Right lobe of liver (tissue), 4 donors: Measurements from ENCODE around the gene UTP4.

Experiments
- POLR2A ChIP-seq: fragments of 450-650 bp; IDR thresholded peaks from one replicate; pipeline ENCODE4 v1.6.1; 2017; ENCODE audit warnings: antibody characterized with exemption, mild to moderate bottlenecking
- TF ChIP-seq, protein P1 (sequence below), 4 donors: fragments of 200-600 bp in 3 of 4; fragments of 450-650 bp in 1 of 4; IDR thresholded peaks; one replicate each; pipeline versions ENCODE4 v1.5.1 to v1.8.0; 2016 to 2022; ENCODE audit warnings: antibody characterized with exemption in 4 of 4, mild to moderate bottlenecking in 2 of 4
- donor health status: DM: no; HTN: no; CAD: no.
- donor health status: DM: no; HTN: no; CAD: no.
- donor health status: DM: no; HTN: yes; CAD: no.

DNA sequence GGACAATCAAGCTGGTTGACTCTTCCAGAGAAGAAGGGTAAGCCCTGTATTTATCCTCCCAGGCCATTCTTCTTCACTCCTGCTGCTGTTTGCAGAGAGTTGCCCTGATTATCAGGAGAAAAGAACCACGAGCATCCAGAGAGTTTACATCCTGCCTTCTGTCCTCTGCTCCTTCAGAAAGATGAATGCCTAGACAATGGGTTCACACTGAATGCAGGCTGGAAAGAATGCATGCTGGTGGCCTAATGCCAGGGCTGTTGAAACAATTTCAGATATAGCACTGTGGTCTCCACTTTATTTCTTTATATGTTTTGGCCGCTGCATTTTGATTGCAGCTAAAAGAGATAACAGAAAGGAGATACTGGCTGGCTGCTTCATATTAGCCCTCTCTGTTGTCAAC is 48.2 kb upstream of the UTP4 start:
- TF ChIP-seq, protein P1, sequence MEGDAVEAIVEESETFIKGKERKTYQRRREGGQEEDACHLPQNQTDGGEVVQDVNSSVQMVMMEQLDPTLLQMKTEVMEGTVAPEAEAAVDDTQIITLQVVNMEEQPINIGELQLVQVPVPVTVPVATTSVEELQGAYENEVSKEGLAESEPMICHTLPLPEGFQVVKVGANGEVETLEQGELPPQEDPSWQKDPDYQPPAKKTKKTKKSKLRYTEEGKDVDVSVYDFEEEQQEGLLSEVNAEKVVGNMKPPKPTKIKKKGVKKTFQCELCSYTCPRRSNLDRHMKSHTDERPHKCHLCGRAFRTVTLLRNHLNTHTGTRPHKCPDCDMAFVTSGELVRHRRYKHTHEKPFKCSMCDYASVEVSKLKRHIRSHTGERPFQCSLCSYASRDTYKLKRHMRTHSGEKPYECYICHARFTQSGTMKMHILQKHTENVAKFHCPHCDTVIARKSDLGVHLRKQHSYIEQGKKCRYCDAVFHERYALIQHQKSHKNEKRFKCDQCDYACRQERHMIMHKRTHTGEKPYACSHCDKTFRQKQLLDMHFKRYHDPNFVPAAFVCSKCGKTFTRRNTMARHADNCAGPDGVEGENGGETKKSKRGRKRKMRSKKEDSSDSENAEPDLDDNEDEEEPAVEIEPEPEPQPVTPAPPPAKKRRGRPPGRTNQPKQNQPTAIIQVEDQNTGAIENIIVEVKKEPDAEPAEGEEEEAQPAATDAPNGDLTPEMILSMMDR (IDR thresholded peaks at IDR 0.05) = no peak
- TF ChIP-seq POLR2A = no peak
